ENCODE results near the gene ASAH2. TPM values are rescaled to one million over a fixed set of nuclear protein-coding genes. Genes with fewer than 3 reads are reported as not detected.
"Not testable (repeated sequence)": the region's sequence is repeated elsewhere in the genome, so short reads cannot be mapped to it uniquely, and the experiment has no call there.

ASAH2 gene
- total and polyA plus RNA-seq, 2 of the 13 experiments (the other 11 are each of a cell fraction or from before 2014, with no cell fraction given) = 16.0 to 17.9 TPM

- Histone ChIP-seq H3K9me3 (ENCODE audit: low read length) (no peaks in the 10 kb centered on the region), H3K79me2 (ENCODE audit: insufficient read depth, low read length) (no peaks in the 10 kb centered on the region), H4K20me1 (ENCODE audit: insufficient read depth, low read length) (no peaks in the 10 kb centered on the region), H2AFZ (ENCODE audit: low read length) (no peak overlapping the region), H3K4me3 (replicated peaks in 1 of 3; ENCODE audit: insufficient read depth in 1 of 3, low read depth in 2 of 3, low read length in 3 of 3) (no peak overlapping the region), H3K4me1 (ENCODE audit: insufficient read depth, low read length) (no peaks in the 10 kb centered on the region), H3K36me3 (replicated peaks in 1 of 2; ENCODE audit: control insufficient read depth in 1 of 2, insufficient read depth in 2 of 2, low read length in 2 of 2) (no peaks in the 10 kb centered on the region), H3K27me3 (ENCODE audit: control insufficient read depth in 1 of 2, insufficient read depth in 2 of 2, low read length in 2 of 2) (no peaks in the 10 kb centered on the region; a peak in 1 of 5 replicates), H3K27ac (ENCODE audit: extremely low read length, insufficient read depth, low read length) (no peak overlapping the region), H3K9ac (ENCODE audit: insufficient read depth, low read depth, low read length) (no peak overlapping the region), H3K4me2 (ENCODE audit: low read depth, low read length) (no peak overlapping the region)
- intact Hi-C loops (cut with micrococcal nuclease; ENCODE audit: unreplicated experiment) (no loop called here), in situ Hi-C loops (cut with HindIII; ENCODE audit: extremely low pct_ligation_motif_present, low pct_unique_long_range_greater_than_20kb) (no loop called here)
- no peak for FAIRE-seq
- no TSS peak for BruUV-seq (replicated peaks)
- POLR2A ChIA-PET = no interaction called here
- ATAC-seq = no peak
- WGBS (ENCODE audit: low lambda C conversion rate) = 81% methylated on average over 7 of the region's 7 CpGs
- CTCF ChIA-PET (ENCODE audit: low intra/inter-chr PET ratio, low total read pairs) = no interaction called here
- DNase-seq (ENCODE audit: low spot score) = no peak
- TF ChIP-seq SP5 (CRISPR knock-in tag; IDR thresholded peaks at IDR 0.05; ENCODE audit: borderline replicate concordance, low read depth) = no peak
Measured at GRCh38 chr10:50272531-50272930, 21.2 kb upstream of the ASAH2 start.

- no peak overlapping the region for H3K4me3 ChIP-seq (replicated peaks in 1 of 3; ENCODE audit: insufficient read depth in 1 of 3, low read depth in 2 of 3, low read length in 3 of 3)
- H3K27me3 ChIP-seq (ENCODE audit: control insufficient read depth in 1 of 2, insufficient read depth in 2 of 2, low read length in 2 of 2) = no peaks in the 10 kb centered on the region; a peak in 1 of 5 replicates
- ChIA-PET POLR2A (no interaction called here), CTCF (ENCODE audit: low intra/inter-chr PET ratio, low total read pairs) (no interaction called here)
- no peak overlapping the region for H3K4me2 ChIP-seq (ENCODE audit: low read depth, low read length)
- DNase-seq (ENCODE audit: low spot score) (no peak), ATAC-seq (no peak), FAIRE-seq (no peak)
- in situ Hi-C loops (cut with HindIII; ENCODE audit: extremely low pct_ligation_motif_present, low pct_unique_long_range_greater_than_20kb) (no loop called here), intact Hi-C loops (cut with micrococcal nuclease; ENCODE audit: unreplicated experiment) (no loop called here)
- H3K4me1 ChIP-seq (ENCODE audit: insufficient read depth, low read length) = no peaks in the 10 kb centered on the region
- no peak overlapping the region for H3K27ac ChIP-seq (ENCODE audit: extremely low read length, insufficient read depth, low read length)
- TF ChIP-seq DDIT3 (CRISPR knock-in tag; IDR thresholded peaks at IDR 0.05) (no peak), STAG1 (CRISPR knock-in tag; IDR thresholded peaks at IDR 0.05) (peak; percentile 29; the same call in 1 of the 2 replicates), SOX5 (CRISPR knock-in tag; IDR thresholded peaks at IDR 0.05; ENCODE audit: borderline replicate concordance) (no peak), CTCF (CRISPR knock-in tag; IDR thresholded peaks at IDR 0.05) (peak; percentile 38; the same call in 1 of the 2 replicates), ZBTB25 (CRISPR knock-in tag; IDR thresholded peaks at IDR 0.05) (no peak), ZNF576 (CRISPR knock-in tag; IDR thresholded peaks at IDR 0.05) (peak; percentile 98)
- H3K36me3 ChIP-seq (replicated peaks in 1 of 2; ENCODE audit: control insufficient read depth in 1 of 2, insufficient read depth in 2 of 2, low read length in 2 of 2) = no peaks in the 10 kb centered on the region
- H2AFZ ChIP-seq (ENCODE audit: low read length) = no peak overlapping the region
- 51% methylated on average over 3 of the region's 3 CpGs for WGBS (ENCODE audit: low lambda C conversion rate)
- BruUV-seq (replicated peaks) = no TSS peak
- H3K79me2 ChIP-seq (ENCODE audit: insufficient read depth, low read length) = no peaks in the 10 kb centered on the region
- no peak overlapping the region for H3K9ac ChIP-seq (ENCODE audit: insufficient read depth, low read depth, low read length)
- H4K20me1 ChIP-seq (ENCODE audit: insufficient read depth, low read length) = no peaks in the 10 kb centered on the region
- no peaks in the 10 kb centered on the region for H3K9me3 ChIP-seq (ENCODE audit: low read length)
Measured at GRCh38 chr10:50271564-50272250, 20.4 kb upstream of the ASAH2 start.

GRCh38 chr10:50267877-50268276 is 16.6 kb upstream of the ASAH2 start:
- H2AFZ ChIP-seq (ENCODE audit: low read length); H4K20me1 ChIP-seq (ENCODE audit: insufficient read depth, low read length); H3K27me3 ChIP-seq (ENCODE audit: control insufficient read depth in 1 of 2, insufficient read depth in 2 of 2, low read length in 2 of 2); ATAC-seq; H3K9me3 ChIP-seq (ENCODE audit: low read length); H3K4me3 ChIP-seq (replicated peaks in 1 of 3; ENCODE audit: insufficient read depth in 1 of 3, low read depth in 2 of 3, low read length in 3 of 3); BruUV-seq (replicated peaks); FAIRE-seq; in situ Hi-C loops (cut with HindIII; ENCODE audit: extremely low pct_ligation_motif_present, low pct_unique_long_range_greater_than_20kb); H3K9ac ChIP-seq (ENCODE audit: insufficient read depth, low read depth, low read length); H3K4me2 ChIP-seq (ENCODE audit: low read depth, low read length); POLR2A ChIA-PET; CTCF ChIA-PET (ENCODE audit: low intra/inter-chr PET ratio, low total read pairs); DNase-seq (ENCODE audit: low spot score); intact Hi-C loops (cut with micrococcal nuclease; ENCODE audit: unreplicated experiment); H3K4me1 ChIP-seq (ENCODE audit: insufficient read depth, low read length); H3K79me2 ChIP-seq (ENCODE audit: insufficient read depth, low read length); H3K36me3 ChIP-seq (replicated peaks in 1 of 2; ENCODE audit: control insufficient read depth in 1 of 2, insufficient read depth in 2 of 2, low read length in 2 of 2); H3K27ac ChIP-seq (ENCODE audit: extremely low read length, insufficient read depth, low read length): not testable (repeated sequence)
- 46% methylated on average over 3 of the region's 3 CpGs for WGBS (ENCODE audit: low lambda C conversion rate)

Data from HepG2 (cell line).